ENCODE results near the gene AP1AR.
"Not testable (repeated sequence)": the region's sequence is repeated elsewhere in the genome, so short reads cannot be mapped to it uniquely, and the experiment has no call there.

AP1AR gene, protein sequence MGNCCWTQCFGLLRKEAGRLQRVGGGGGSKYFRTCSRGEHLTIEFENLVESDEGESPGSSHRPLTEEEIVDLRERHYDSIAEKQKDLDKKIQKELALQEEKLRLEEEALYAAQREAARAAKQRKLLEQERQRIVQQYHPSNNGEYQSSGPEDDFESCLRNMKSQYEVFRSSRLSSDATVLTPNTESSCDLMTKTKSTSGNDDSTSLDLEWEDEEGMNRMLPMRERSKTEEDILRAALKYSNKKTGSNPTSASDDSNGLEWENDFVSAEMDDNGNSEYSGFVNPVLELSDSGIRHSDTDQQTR

DNA sequence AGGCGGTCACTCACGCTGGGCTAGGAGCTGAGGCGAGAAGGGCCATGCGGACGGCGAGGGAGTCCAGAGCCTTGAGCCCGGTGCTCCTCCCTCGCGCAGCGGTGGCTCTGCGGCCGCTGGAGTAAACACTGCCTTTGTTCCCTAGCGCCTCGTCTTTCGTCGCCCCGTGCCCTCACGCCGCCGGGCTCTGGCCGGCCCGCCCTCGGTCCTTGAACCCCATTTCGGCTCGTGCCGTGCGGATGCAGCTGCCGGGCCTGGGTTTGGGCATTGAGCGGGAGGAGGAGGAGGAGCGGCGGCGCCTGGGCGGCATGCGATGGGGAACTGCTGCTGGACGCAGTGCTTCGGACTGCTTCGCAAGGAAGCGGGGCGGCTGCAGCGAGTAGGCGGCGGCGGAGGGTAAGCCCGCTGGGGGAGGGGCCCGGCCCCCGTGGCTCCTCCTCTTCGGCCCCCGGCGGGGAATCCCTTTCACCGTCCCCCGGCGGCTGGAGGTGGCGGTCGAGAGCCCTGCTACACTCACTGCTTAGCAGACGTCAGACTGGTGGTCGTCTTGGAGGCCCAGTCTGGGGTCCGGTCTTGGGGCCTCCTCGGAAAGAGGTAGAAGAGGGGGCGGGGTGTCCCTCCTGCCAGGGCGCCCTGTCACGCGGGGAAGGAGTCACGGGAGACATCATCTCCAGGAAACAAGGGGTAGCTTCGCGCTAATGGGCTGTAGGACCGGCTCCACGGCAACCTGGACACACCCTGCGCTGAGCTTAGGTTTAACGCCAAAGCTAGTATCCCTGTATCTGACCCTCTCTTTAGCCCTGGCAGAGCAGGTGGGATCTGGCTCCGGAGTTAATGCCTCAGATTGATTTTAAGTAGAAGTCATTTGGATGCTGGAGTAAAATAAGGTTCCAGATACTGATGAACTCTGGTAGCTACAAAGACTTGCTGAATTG is at the start of gene AP1AR:
Gene AP1AR, plus strand, starts transcription at position 9 of the 935 bp plus-strand sequence. Its CDS starts 305 bp downstream, at position 314.
- DNase-seq, result peak; percentile 1

DNA sequence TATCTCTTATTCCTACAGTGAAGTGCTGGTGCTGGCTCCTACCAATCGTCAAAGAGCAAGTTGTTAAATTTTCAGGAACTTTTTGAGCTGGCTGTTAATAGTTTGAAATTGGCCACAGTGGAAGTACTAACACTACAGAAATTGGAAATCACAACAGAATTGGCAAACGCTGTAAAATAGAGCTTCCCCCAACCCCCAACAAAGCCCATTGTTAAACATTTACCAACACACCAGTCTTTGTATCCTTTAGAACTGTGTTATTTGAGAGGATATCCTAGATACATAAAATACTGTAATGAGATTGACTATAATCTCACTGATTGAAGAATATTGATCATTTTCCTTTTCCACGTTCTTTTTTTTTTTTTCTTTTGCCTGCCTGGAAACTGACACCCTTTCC is 49.0 kb upstream of the AP1AR start:
- DNase-seq, result no peak

DNA sequence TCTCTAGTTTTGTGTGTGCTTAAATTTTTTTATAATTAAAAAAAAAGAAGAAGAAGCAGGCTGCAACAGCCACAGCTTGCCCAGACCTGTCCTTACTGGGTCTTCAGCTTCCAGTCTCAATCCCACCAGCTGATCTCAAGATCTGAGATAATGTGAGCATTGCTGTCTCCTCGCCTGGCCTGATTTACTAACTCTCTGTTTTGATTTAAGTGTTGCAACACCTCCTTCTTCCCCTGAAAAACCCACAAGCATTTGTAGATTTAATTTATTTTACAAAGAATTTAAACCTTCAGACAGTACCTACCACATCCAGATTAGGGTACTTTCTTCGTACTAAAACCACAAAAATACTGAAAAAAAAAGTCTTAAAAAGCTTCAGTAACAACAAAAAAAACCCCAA is 48.3 kb upstream of the AP1AR start:
- no peak for DNase-seq

DNA sequence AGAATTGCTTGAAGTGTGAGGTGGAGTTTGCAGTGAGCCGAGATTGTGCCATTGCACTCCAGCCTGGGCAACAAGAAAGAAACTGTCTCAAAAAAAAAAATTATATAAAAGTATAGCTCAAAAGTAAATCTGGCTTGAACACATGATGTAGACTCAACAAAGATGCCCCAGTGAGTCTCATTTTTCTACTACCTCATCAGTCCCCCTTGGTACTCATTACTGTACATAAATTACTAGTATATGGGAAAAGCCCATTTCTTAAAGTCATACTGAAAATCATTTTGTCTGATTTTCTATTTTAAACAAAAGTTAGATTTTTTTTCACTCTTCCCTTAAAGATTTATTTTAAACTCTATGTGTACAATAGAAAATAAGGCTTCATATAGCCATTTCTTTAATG is 47.1 kb upstream of the AP1AR start:
- no peak for DNase-seq

DNA sequence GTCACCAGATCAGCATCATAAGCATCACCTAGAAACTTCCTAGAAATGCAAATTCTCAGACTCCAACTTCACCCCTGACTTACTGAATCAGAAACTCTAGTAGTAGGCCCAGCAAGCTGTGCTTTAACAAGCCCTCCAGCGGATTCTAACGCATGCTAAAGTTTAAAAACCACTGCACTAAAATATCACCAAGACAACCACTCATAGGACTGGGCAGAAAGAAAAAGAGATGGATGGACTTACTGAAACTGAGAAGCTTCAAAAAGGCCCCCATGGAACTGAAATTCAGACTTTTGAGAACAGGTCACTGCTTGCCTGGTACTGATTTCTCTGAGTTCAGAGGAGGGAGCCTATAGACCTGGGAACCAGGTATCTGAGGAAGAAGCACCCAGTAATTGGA is 46.3 kb upstream of the AP1AR start:
- DNase-seq, result no peak

DNA sequence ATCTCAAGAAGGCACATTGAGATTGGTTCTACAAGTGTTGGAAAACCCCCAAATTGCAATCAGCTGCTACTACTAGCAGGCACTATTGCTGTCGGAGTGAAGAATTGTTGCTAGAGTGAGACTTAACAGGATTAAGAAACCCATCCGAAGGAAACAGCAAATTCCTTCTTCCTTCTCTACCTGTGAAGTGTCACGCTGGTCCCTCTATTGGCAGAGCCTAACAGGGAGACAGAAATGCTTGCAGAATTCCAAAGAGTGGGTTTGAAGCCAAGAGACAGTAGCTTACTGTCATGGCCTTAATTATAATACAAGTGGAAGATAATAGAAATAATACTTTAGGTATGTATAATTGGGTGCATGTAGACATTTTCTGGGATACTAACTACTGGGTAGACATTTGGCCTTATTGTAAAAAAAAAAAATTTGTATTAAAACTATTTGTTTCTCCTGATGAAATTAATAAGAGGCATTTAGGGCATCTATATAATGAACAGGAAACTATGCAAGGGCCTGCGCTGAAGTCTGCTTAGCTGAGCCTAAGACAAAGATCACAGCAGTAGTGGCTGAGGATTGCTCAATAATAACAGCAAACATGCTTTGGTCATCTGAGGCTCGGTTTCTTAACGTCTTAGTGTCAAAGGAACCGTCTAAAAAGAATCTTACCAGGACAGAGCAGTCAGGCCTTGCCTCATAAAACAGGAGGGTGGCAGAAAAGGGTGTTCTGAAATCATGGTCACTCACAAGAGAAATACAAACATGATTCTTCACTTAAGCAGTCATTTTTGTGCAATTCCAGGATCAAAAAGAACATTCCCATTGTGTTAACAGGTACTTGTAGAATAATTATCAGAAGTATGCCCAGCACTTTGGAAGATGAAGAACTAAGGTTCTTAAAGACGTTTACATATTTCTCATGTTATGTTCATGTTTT is 45.6 kb upstream of the AP1AR start:
- no peak for DNase-seq

DNA sequence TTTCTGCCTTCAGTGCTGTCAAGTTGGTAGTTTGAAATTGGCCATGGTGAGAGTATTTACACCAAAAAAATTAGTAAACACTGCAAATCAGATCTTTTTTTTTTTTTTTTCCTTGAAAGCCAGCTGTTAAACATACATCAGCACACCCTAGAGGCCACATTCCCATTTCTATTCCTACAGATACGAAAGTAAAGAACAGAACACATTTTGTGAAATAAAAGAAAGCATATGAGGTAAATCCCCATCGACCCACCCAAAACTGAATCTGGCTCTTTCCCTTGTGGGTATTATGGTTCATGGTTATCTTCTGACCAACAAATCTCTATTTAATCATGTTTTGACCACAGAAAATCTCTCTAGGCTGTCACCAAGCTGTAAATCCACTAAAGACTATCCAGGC is 41.8 kb upstream of the AP1AR start:
- DNase-seq, result no peak

DNA sequence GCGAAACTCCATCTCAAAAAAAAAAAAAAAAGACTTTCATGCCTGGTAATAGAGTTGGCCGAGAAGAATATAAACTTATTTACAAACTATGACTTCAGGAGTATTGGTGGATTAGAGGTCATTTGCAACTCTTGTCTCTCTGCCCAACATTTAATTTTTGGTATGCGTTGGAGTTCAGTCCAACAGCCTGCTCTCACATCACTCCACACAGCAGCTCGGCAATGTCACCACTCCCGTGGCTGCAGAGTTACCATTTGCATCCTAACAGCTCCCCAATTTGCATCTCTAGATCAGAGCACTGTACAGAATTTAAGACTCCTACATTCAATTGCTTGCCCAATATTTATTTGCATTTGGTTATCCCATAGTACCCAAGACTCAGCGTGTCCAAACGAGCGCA is 40.9 kb upstream of the AP1AR start:
- no peak for DNase-seq

DNA sequence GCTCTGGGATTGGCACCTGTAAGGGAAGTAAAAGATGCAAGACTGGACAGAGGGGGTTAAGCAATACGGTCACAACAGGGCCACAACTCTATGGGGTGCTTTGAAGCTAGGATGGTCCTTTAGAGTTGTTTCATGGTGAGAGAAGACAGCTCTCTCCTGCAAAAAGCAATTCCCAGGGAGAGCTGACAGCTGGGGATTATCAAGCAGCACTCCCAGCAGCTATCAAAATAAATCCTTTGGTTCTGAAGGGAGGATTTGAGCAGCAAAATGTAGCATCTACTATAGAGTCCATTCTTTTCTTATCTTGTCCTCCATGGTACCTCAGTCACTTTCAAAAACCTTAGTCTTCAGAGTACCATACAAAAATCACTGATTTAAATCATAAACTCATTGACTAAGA is 35.1 kb upstream of the AP1AR start:
- no peak for DNase-seq

DNA sequence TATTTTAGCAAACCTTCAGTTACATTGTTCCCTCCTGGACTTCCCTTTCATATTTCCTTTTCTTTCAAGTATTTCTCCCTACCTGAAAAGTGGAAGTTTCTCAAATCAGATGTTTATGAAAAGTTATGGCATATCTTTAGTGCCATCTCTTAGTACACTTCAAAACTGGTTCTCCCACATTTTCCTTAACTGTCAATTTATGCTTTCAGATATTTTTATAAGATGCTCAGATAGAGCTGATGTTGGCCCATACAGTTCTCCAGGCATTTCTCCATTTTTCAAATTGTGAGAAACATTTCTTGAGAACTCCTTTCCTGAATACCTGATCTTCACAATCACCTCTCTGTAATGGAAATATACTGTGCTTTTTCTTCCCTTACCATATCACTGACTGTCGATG is 32.5 kb upstream of the AP1AR start:
- DNase-seq, result no peak

DNA sequence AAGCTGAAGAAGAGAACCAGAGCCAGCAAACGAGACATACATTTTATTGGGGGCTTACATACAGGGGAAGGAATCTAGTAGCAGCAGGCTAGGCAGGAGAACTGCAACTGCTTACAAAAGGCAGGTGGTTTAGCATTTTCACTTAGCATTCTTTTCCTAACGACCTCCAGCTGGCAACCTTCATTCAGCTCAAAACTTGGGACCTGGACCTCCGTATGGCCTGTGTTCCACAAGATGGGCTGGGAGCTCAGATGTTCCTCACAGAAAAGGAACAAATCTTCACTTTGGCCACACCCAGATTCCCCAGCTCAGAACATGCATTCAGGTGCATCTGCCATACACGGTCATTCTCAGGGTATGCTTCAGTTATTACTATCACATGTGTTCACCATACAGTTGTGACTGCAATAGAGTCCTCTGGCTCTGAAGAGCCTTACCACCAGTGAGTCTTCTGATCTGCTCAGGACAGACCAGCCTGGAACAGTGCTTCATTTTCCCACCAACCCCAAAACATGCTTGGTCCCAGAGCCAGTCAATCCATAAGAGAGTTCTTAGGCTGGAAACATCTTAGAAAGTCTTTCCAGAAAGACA is 29.6 kb upstream of the AP1AR start:
- DNase-seq, result no peak

DNA sequence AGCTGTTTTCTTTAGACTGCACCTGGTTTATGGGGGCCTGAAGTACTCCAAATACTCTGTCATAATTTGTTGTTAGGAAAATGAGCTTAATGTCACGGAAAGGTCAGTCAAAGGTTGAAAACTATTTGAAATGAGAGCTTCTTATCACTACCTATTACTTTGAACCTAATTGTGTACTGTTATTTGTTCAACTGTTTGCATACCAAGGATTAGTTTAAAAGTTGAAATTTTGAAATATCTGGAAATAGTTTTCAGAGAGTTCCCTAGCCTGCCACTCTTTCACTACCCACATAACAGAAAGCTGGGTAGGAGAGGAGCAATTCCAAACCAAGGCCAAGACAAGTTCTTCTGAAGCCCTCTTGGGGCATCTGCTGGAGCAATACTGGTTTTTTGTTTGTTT is 28.0 kb upstream of the AP1AR start:
- no peak for DNase-seq

DNA sequence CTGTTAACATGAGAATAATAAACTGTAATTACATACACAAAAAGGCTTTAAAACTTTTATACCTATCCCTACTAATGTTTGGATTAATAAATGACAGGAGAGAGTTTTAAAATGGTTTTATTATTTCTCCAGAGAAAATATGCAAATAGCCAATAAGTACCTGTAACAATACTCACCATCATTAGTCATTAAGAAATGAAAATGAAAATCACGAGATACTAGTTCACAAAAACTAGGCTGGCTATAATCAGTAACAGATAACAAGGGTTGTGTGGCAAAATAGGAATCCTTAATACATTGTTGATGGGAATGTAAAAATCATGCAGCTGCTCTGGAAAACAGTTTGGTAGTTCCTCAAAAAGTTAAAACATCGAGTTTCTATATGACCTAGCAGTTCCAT is 25.2 kb upstream of the AP1AR start:
- no peak for DNase-seq

DNA sequence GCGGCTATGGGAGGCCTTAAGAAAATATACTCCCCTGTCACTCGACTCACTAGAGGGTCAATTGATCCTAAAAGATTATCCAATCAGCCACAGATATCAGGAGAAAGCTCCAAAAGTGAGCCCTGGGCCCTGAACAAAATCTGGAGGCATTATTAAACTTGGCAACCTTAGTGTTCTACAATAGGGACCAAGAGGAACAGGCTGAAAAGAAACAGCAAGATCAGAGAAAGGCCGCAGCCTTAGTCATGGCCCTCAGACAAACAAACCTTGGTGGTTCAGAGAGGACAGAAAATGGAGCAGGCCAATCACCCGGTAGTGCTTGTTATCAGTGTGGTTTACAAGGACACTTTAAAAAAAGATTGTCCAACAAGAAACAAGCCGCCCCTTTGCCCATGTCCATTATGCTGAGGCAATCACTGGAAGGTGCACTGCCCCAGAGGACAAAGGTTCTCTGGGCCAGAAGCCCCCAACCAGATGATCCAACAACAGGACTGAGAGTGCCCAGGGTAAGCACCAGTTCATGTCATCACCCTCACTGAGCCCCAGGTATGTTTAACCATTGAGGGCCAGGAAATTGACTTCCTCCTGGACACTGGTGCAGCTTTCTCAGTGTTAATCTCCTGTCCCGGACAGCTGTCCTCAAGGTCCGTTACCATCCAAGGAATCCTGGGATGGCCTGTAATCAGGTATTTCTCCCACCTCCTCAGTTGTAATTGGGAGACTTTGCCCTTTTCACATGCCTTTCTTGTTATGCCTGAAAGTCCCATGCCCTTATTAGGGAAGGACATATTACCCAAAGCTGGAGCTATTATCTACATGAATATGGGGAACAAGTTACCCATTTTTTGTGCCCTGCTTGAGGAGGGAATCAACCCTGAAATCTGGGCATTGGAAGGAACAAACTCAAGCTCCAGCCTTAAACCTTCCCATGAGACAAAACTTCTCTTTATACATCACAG is 23.2 kb upstream of the AP1AR start:
- DNase-seq, result not testable (repeated sequence)

DNA sequence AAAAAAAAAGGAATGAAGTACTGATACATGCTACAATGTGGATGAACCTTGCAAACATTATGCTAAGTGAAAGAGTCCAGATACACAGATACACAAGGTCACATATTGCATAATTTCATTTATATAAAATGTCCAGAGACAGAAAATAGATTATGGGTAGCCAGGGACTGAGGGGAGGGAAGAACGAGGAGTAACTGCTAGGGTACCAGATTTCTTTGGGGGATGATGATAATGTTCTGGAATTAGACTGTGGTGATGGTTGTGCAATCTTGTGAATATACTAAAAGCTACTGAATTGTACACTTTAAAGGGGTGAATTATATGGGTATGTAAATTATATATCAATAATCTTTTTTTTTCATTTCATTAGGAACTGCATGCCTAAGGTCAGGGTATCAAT is 20.8 kb upstream of the AP1AR start:
- DNase-seq, result no peak

DNA sequence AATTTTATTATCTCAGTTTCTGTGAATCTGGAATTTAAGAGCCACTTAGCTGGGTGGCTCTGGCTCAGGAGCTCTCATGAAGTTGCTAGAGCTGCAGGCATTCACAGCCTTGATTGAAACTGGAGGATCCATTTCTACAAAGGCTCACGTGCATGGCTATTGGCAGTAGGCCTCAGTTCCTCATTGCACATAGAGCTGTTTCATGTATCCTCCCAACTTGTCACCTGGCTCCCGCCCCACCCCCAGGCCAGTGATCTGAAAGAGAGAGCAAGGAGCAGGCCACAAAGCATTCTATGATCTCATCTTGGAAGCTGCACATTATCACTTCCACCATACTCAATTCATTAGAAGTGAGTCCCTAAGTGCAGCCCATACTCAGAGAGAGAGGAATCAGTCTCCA is 18.5 kb upstream of the AP1AR start:
- no peak for DNase-seq

DNA sequence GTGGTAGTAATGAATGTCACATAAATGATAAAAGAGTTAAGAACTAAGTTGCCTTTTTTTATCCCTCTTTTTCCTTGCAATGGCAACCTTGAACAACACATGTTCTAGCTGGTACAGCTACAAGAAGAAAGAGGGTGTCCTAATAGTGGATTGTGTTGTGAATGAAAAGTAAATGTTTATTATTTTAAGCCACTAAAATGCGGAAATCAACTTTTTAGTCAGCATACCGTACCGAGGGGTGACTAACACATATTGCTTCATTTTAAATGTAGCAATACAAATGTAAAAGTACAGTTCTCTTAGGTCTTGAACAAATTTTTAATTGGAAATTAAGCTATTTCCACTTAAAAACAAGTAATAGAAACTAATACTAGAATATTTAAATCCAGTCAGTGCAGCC is 17.7 kb upstream of the AP1AR start:
- peak; percentile 50 for DNase-seq

DNA sequence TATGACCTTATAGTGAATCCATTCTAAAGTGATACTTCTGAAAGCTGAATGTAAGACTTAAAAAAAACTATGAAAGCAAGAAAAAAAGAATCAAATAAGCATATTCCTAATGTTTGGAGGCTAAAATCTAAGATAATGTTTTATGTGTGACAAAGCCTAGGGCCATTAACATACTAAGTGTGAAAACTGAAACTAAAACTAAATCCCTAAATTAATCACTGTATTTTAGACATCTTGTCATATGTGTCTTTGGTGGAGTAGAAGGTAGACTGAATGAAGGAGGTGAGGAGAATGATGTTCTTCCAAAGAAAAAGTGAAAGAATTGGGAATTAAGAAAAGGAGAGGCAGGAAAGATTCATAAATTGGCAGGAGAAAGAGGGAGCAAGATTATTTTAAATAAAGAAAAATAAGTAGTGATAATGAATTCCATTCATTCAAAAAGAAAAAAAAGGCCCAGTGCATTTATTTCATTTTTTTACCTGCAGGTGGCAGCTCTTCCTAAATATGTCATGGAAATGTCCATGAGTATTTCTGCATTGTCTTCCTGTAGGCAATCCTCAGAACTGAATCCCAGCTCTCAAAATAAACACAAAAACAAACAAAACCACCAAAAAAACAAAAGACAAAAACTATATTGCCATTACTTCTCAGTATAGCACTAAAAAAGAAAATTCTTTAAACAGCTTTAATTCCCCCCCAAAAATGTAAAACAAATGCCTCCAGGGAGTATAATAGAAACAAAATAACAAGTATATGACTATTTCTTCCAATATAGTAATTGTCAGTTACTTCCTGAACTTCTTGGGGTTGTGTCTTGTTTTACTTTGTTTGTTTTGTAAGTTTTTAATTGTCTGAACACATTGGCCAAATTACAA is 17.0 kb upstream of the AP1AR start:
- DNase-seq, result no peak

DNA sequence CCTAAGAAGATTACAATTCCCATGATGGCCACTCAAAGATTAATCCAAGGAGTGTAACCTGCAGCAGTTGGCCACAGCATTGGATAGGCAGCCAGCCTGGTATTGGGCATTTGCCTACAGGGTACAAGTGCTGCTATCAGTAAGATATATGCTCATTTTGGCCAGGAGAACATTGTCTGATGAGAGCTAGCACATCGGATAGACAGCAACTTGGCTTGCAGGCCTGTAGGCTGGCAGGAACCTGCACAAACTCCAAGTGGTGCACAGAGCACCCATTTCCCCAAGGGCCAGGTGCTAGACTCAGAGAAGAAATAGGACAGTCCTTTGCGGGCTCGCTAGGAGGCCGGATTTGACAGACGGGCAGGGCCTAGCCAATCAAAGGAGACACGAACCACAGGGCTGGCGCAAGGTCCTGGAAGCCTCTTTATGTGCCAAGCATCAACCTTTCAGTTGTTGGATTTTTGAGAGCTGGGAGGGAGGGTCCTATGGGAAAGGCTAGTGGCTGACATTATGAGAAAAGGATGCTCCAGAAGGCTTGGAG is 11.7 kb upstream of the AP1AR start:
- no peak for DNase-seq
